SK-N-SH (cell line): ENCODE results near the gene FPGT.
"Not testable (repeated sequence)": the region's sequence is repeated elsewhere in the genome, so short reads cannot be mapped to it uniquely, and the experiment has no call there.

ENCODE experiments used
- CTCF ChIP-seq: fragments of 200-600 bp; sonication (generic); IDR thresholded peaks from 2 replicates; pipeline ENCODE4 v1.6.1; 2017; ENCODE audit warnings: antibody characterized with exemption, mild to moderate bottlenecking, moderate library complexity
- EP300 ChIP-seq, 2 experiments: IDR thresholded peaks; 2 replicates each; pipeline versions ENCODE4 v1.4.0 to v1.6.1; 2012; ENCODE audit warnings: borderline replicate concordance in 1 of 2, low read depth in 1 of 2, low read length in 1 of 2
- FOSL2 ChIP-seq: IDR thresholded peaks from 2 replicates; pipeline ENCODE4 v1.4.0; 2012; ENCODE audit warnings: low read depth, mild to moderate bottlenecking, moderate library complexity, borderline replicate concordance
- GABPA ChIP-seq: IDR thresholded peaks from 2 replicates; pipeline ENCODE4 v1.4.0; 2012; ENCODE audit warnings: low read depth, mild to moderate bottlenecking
- MXI1 ChIP-seq: IDR thresholded peaks from 2 replicates; pipeline ENCODE4 v1.6.1; 2012; ENCODE audit warnings: mild to moderate bottlenecking, low read depth, low read length, improper control_type of control experiment
- TAF1 ChIP-seq: IDR thresholded peaks from 2 replicates; pipeline ENCODE4 v1.6.1; 2012; ENCODE audit warnings: low read depth, mild to moderate bottlenecking, low read length, moderate library complexity, borderline replicate concordance
- YY1 ChIP-seq: IDR thresholded peaks from 2 replicates; pipeline ENCODE4 v1.4.0; 2012; ENCODE audit warnings: low read depth, mild to moderate bottlenecking

- not testable (repeated sequence) for TF ChIP-seq YY1; MXI1; TAF1; GABPA; FOSL2; CTCF; EP300 (IDR thresholded peaks at IDR 0.05; ENCODE audit: borderline replicate concordance in 1 of 2, low read depth in 1 of 2, low read length in 1 of 2)
Measured at GRCh38 chr1:74253243-74253824, 55.3 kb downstream of the FPGT start.
